HepG2 (cell line): ENCODE results near the gene SRCAP. TPM values are rescaled to one million over a fixed set of nuclear protein-coding genes. Genes with fewer than 3 reads are reported as not detected.

Experiments used
- ARNT2 ChIP-seq: sonication (generic); formaldehyde crosslinking; IDR thresholded peaks from 2 replicates; pipeline ENCODE4 v1.8.0; 2022; ENCODE audit warnings: mild to moderate bottlenecking, low read depth, missing genetic modification reagents, moderate library complexity
- DBP ChIP-seq: sonication (generic); formaldehyde crosslinking; IDR thresholded peaks from 2 replicates; pipeline ENCODE4 v1.4.0; 2020; ENCODE audit warnings: missing genetic modification reagents; ENCODE audit errors: not compliant biosample characterization
- EHMT2 ChIP-seq: fragments of 200-600 bp; sonication (generic); IDR thresholded peaks from 2 replicates; pipeline ENCODE4 v1.7.0; 2017; ENCODE audit warnings: antibody characterized with exemption, low read depth, low read length, borderline replicate concordance
- EZH2 ChIP-seq: conservative IDR thresholded peaks from 2 replicates; pipeline ENCODE4 v1.6.1; 2012; ENCODE audit warnings: mild to moderate bottlenecking, low read depth, low read length, moderate library complexity
- HOXD1 ChIP-seq: sonication (generic); formaldehyde crosslinking; IDR thresholded peaks from 2 replicates; pipeline ENCODE4 v1.5.0; 2020; ENCODE audit warnings: missing genetic modification reagents
- ISL2 ChIP-seq: sonication (generic); formaldehyde crosslinking; IDR thresholded peaks from 2 replicates; pipeline ENCODE4 v1.5.0; 2020; ENCODE audit warnings: missing genetic modification reagents
- KAT7 ChIP-seq: IDR thresholded peaks from 2 replicates; pipeline ENCODE4 v1.6.1; 2018; ENCODE audit warnings: borderline replicate concordance, missing compliant biosample characterization
- MNT ChIP-seq: fragments of 450-650 bp; IDR thresholded peaks from 2 replicates; pipeline ENCODE4 v1.6.1; 2016
- PHF8 ChIP-seq: sonication (generic); formaldehyde crosslinking; IDR thresholded peaks from 2 replicates; pipeline ENCODE4 v1.5.0; 2020; ENCODE audit warnings: missing genetic modification reagents
- POLR2A ChIP-seq, 2 experiments: IDR thresholded peaks; 2 replicates each; pipeline ENCODE4 v1.6.1; 2011; ENCODE audit warnings: low read depth in 2 of 2, low read length in 2 of 2, mild to moderate bottlenecking in 1 of 2, moderate library complexity in 1 of 2; ENCODE audit not compliant: insufficient read depth in 1 of 2
- POLR2G ChIP-seq: fragments of 200-400 bp; formaldehyde crosslinking; IDR thresholded peaks from 2 replicates; pipeline ENCODE4 v1.6.1; 2018; ENCODE audit warnings: mild to moderate bottlenecking, low read depth, low read length, moderate library complexity
- RARG ChIP-seq: sonication (generic); formaldehyde crosslinking; IDR thresholded peaks from 2 replicates; pipeline ENCODE4 v1.4.0; 2020; ENCODE audit warnings: low read depth, mild to moderate bottlenecking, missing genetic modification reagents
- RFX1 ChIP-seq: fragments of 450-650 bp; IDR thresholded peaks from 2 replicates; pipeline ENCODE4 v1.6.1; 2017
- TARDBP ChIP-seq: sonication (generic); formaldehyde crosslinking; IDR thresholded peaks from 2 replicates; pipeline ENCODE4 v1.8.0; 2022; ENCODE audit warnings: mild to moderate bottlenecking, missing genetic modification reagents
- THYN1 ChIP-seq: sonication (generic); formaldehyde crosslinking; IDR thresholded peaks from 2 replicates; pipeline ENCODE4 v1.8.1; 2023; ENCODE audit warnings: low read depth, mild to moderate bottlenecking, moderate library complexity, missing genetic modification reagents, borderline replicate concordance
- ZBTB7B ChIP-seq: sonication (generic); formaldehyde crosslinking; IDR thresholded peaks from 2 replicates; pipeline ENCODE4 v1.4.0; 2020; ENCODE audit warnings: missing genetic modification reagents
- ZC3H4 ChIP-seq: sonication (generic); formaldehyde crosslinking; IDR thresholded peaks from 2 replicates; pipeline ENCODE4 v1.4.0; 2020; ENCODE audit warnings: missing genetic modification reagents, borderline replicate concordance
- ZNF282 ChIP-seq: fragments of 450-650 bp; IDR thresholded peaks from 2 replicates; pipeline ENCODE4 v1.6.1; 2018; ENCODE audit not compliant: partially characterized antibody
- ZNF326 ChIP-seq: sonication (generic); formaldehyde crosslinking; IDR thresholded peaks from 2 replicates; pipeline ENCODE4 v1.4.0; 2020; ENCODE audit warnings: missing genetic modification reagents, borderline replicate concordance
- ZNF432 ChIP-seq: sonication (generic); formaldehyde crosslinking; IDR thresholded peaks from 2 replicates; pipeline ENCODE4 v1.5.0; 2020; ENCODE audit warnings: missing genetic modification reagents, mild to moderate bottlenecking, borderline replicate concordance
- ZNF790 ChIP-seq: sonication (generic); formaldehyde crosslinking; IDR thresholded peaks from 2 replicates; pipeline ENCODE4 v1.8.0; 2022; ENCODE audit warnings: missing genetic modification reagents, mild to moderate bottlenecking, borderline replicate concordance
- polyA plus RNA-seq, 8 experiments: library from polyadenylated mRNA; depleted of rRNA in 3 of 8; stranded (reverse) in 7 of 8; unstranded in 1 of 8; fragments of >200 nt; fragmentation: Illumina TruSeq in 4 of 8; extraction: Trizol in 4 of 8; gene quantifications; 2 replicates each; pipeline versions ENCODE4 v1.2.1 to v1.2.3, GENCODE V29; 2011 to 2016; ENCODE audit warnings: low read depth in 4 of 8, missing spikeins in 1 of 8, mixed read lengths in 1 of 8; ENCODE audit not compliant: insufficient read depth in 1 of 8
- total RNA-seq, 5 experiments: library from RNA; depleted of rRNA; stranded (reverse); fragments of >200 nt; fragmentation: Illumina TruSeq; extraction: Trizol; gene quantifications; 2 replicates each; pipeline ENCODE4 v1.2.3, GENCODE V29; 2016; ENCODE audit warnings: low read depth in 1 of 5
- TF ChIP-seq, protein P1 (sequence below): sonication (generic); formaldehyde crosslinking; IDR thresholded peaks from 2 replicates; pipeline ENCODE4 v1.8.0; 2022; ENCODE audit warnings: missing genetic modification reagents, mild to moderate bottlenecking, inconsistent platforms, borderline replicate concordance
- TF ChIP-seq, protein P2 (sequence below): sonication (generic); formaldehyde crosslinking; IDR thresholded peaks from 2 replicates; pipeline ENCODE4 v1.4.0; 2020; ENCODE audit warnings: mild to moderate bottlenecking, missing genetic modification reagents
- TF ChIP-seq, protein P3 (sequence below): sonication (generic); formaldehyde crosslinking; IDR thresholded peaks from 2 replicates; pipeline ENCODE4 v1.9.0; 2022; ENCODE audit warnings: low read depth, missing genetic modification reagents

SRCAP gene
- total and polyA plus RNA-seq, 2 of the 13 experiments (the other 11 are each of a cell fraction or from before 2014, with no cell fraction given): 4.9 to 9.0 TPM

- TF ChIP-seq HOXD1 (CRISPR knock-in tag): peak; percentile 90
- no peak; the same call in 1 of the 2 replicates for TF ChIP-seq ISL2 (CRISPR knock-in tag)
- no peak for TF ChIP-seq ZC3H4 (CRISPR knock-in tag)
- TF ChIP-seq POLR2G: peak; percentile 92
- peak; percentile 50 for TF ChIP-seq MNT
- TF ChIP-seq EHMT2: no peak
- peak; percentile 94 for TF ChIP-seq ARNT2 (CRISPR knock-in tag)
- TF ChIP-seq ZBTB7B (CRISPR knock-in tag): peak; percentile 15; the same call in 1 of the 2 replicates
- peak; percentile 97 for TF ChIP-seq ZNF326 (CRISPR knock-in tag)
- peak; percentile 96 for TF ChIP-seq KAT7
- TF ChIP-seq PHF8 (CRISPR knock-in tag): peak; percentile 87
- TF ChIP-seq, protein P1, sequence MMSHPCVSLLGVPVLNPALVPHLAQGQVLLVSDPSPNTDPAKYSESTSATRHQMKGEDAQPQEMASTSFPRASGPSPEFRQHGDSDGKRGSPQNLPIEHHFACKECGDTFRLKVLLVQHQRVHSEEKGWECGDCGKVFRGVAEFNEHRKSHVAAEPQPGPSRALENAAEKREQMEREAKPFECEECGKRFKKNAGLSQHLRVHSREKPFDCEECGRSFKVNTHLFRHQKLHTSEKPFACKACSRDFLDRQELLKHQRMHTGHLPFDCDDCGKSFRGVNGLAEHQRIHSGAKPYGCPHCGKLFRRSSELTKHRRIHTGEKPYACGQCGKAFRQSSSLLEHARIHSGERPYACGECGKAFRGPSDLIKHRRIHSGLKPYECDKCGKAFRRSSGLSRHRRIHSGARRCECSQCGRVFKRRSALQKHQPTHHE (CRISPR knock-in tag): peak; percentile 84; the same call in 1 of the 2 replicates
- no peak for TF ChIP-seq ZNF282
- TF ChIP-seq TARDBP (CRISPR knock-in tag): peak; percentile 90
- no peak for TF ChIP-seq EZH2
- peak; percentile 83 to 86 for TF ChIP-seq POLR2A (IDR thresholded peaks at IDR 0.05; ENCODE audit: insufficient read depth in 1 of 2, low read depth in 2 of 2, low read length in 2 of 2)
- no peak for TF ChIP-seq THYN1 (CRISPR knock-in tag)
- no peak; the same call in 1 of the 2 replicates for TF ChIP-seq RFX1
- TF ChIP-seq, protein P2, sequence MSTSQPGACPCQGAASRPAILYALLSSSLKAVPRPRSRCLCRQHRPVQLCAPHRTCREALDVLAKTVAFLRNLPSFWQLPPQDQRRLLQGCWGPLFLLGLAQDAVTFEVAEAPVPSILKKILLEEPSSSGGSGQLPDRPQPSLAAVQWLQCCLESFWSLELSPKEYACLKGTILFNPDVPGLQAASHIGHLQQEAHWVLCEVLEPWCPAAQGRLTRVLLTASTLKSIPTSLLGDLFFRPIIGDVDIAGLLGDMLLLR (CRISPR knock-in tag): peak; percentile 67
- TF ChIP-seq DBP (CRISPR knock-in tag): no peak
- TF ChIP-seq, protein P3, sequence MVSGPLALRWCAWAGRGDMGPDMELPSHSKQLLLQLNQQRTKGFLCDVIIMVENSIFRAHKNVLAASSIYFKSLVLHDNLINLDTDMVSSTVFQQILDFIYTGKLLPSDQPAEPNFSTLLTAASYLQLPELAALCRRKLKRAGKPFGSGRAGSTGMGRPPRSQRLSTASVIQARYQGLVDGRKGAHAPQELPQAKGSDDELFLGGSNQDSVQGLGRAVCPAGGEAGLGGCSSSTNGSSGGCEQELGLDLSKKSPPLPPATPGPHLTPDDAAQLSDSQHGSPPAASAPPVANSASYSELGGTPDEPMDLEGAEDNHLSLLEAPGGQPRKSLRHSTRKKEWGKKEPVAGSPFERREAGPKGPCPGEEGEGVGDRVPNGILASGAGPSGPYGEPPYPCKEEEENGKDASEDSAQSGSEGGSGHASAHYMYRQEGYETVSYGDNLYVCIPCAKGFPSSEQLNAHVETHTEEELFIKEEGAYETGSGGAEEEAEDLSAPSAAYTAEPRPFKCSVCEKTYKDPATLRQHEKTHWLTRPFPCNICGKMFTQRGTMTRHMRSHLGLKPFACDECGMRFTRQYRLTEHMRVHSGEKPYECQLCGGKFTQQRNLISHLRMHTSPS (CRISPR knock-in tag): peak; percentile 2; the same call in 1 of the 2 replicates
- no peak; the same call in 1 of the 2 replicates for TF ChIP-seq RARG
- no peak for TF ChIP-seq ZNF432
- no peak for TF ChIP-seq ZNF790 (CRISPR knock-in tag)
Measured at GRCh38 chr16:30775392-30776188, 76.6 kb downstream of the SRCAP start (continued).
